PC-3 (cell line): ENCODE data around the gene CTBP2.

Experiments used
- EZH2 ChIP-seq: fragments of 300-600 bp; sonication (generic); IDR thresholded peaks from one replicate; pipeline ENCODE4 v1.6.1; 2017; ENCODE audit warnings: antibody characterized with exemption, mild to moderate bottlenecking, low read length; ENCODE audit not compliant: unreplicated experiment
- EZH2phosphoT487 ChIP-seq: fragments of 300-600 bp; sonication (generic); IDR thresholded peaks from 2 replicates; pipeline ENCODE4 v1.6.1; 2018; ENCODE audit warnings: mild to moderate bottlenecking, antibody characterized with exemption, low read length, borderline replicate concordance

DNA sequence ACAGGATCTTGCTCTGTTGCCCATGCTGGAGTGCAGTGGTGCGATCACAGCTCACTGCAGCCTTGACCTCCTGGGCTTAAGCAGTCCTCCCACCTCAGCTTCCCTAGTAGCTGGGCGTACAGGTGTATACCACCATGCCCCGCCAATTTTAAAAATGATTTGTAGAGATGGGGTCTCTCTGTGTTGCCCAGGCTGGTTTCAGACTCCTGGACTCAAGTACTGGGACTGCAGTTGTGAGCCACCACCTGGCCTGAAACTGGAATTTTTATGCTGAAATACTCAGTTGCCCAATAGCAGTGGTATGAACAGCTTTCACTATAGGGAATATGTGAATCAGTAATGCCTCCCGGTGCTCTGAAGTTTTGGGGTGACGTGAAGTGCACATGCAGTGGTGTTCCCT lies 210.8 kb downstream of the CTBP2 start:
- TF ChIP-seq EZH2 (no peak), EZH2phosphoT487 (no peak)
